ENCODE results near the gene OR2AP1. TPM values are rescaled to one million over a fixed set of nuclear protein-coding genes. Genes with fewer than 3 reads are reported as not detected.
"Not testable (repeated sequence)": the region's sequence is repeated elsewhere in the genome, so short reads cannot be mapped to it uniquely, and the experiment has no call there.

Gene OR2AP1
- total RNA-seq (2021; ENCODE audit: unreplicated experiment), result not detected
- polyA plus RNA-seq (2012; ENCODE audit: insufficient read length), result not detected
- not detected for Bru-seq, nascent RNA
- BruChase-seq, experiment 1, labeled RNA remaining after a 2-hour chase, result not detected
- BruChase-seq, experiment 2, labeled RNA remaining after a 6-hour chase, result not detected
- long read RNA-seq, result 0 reads

- in situ Hi-C loops (cut with HindIII; ENCODE audit: low pct_unique_long_range_greater_than_20kb, low sequenced_read_pairs), result no loop called here
- TF ChIP-seq REST (IDR thresholded peaks at IDR 0.05; ENCODE audit: insufficient read depth in 1 of 2, low read depth in 2 of 2, low read length in 1 of 2) (no peak), CTCF (IDR thresholded peaks at IDR 0.05) (no peak), TCF7L2 (IDR thresholded peaks at IDR 0.05; ENCODE audit: low read depth, low read length) (no peak), SIN3A (IDR thresholded peaks at IDR 0.05; ENCODE audit: borderline replicate concordance, insufficient read depth, low read depth, low read length) (no peak), POLR2AphosphoS5 (IDR thresholded peaks at IDR 0.05; ENCODE audit: low read depth, low read length) (no peak)
- H3K36me3 ChIP-seq (ENCODE audit: control insufficient read depth, insufficient read depth, low read length), result no peaks in the 10 kb centered on the region
- CTCF ChIA-PET, result no interaction called here
- BruUV-seq (replicated peaks), result no TSS peak
- no peak for ATAC-seq
- POLR2A ChIA-PET, result no interaction called here
- no peak within 1 kb of the TSS for H3K4me3 ChIP-seq (ENCODE audit: low read depth in 2 of 2, low read length in 2 of 2)
- H3K9me3 ChIP-seq (ENCODE audit: control insufficient read depth, insufficient read depth, low read depth, low read length), result no peaks in the 10 kb centered on the region
- intact Hi-C loops (cut with micrococcal nuclease; ENCODE audit: unreplicated experiment), result no loop called here
- H3K27ac ChIP-seq (ENCODE audit: low read length), result no peak within 1 kb of the TSS
- no peaks in the 10 kb centered on the region for H3K4me1 ChIP-seq (ENCODE audit: control insufficient read depth, insufficient read depth, low read length)
- DNase-seq (ENCODE audit: low read depth, low spot score), result no peak
- no peaks in the 10 kb centered on the region for H3K27me3 ChIP-seq (ENCODE audit: control insufficient read depth, insufficient read depth, low read length)
Observed at GRCh38 chr12:55572168-55572567, at the start of gene OR2AP1. OR2AP1 (plus strand) TSS chr12:55572468; CDS start chr12:55574415, 1,947 bp downstream.

GRCh38 chr12:55548235-55548634 is 24.0 kb upstream of the OR2AP1 start:
- in situ Hi-C loops (cut with HindIII; ENCODE audit: low pct_unique_long_range_greater_than_20kb, low sequenced_read_pairs); ATAC-seq; POLR2A ChIA-PET; H3K27ac ChIP-seq (ENCODE audit: low read length); H3K4me1 ChIP-seq (ENCODE audit: control insufficient read depth, insufficient read depth, low read length); H3K27me3 ChIP-seq (ENCODE audit: control insufficient read depth, insufficient read depth, low read length); DNase-seq (ENCODE audit: low read depth, low spot score); intact Hi-C loops (cut with micrococcal nuclease; ENCODE audit: unreplicated experiment); BruUV-seq (replicated peaks); H3K36me3 ChIP-seq (ENCODE audit: control insufficient read depth, insufficient read depth, low read length); H3K9me3 ChIP-seq (ENCODE audit: control insufficient read depth, insufficient read depth, low read depth, low read length); H3K4me3 ChIP-seq (ENCODE audit: low read depth in 2 of 2, low read length in 2 of 2); CTCF ChIA-PET: not testable (repeated sequence)

DNA sequence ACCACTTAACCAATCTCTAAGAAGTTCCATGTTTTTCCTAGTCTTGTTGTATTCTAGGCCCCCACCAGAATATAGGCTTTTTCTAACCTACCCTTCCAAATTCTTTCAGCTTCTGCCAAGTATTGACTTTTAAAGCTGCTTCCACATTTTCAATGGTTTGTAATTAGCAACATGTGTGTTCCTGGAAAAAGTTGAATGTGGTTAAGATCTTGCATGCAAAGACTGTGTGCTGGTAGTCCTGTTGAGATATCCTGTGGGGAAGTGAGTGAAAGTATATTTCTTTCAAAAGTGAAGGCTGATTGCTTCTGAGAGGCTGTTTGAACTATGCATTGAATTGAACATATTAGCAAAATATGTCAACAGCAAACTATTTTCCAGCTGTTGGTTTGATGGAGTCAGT is 23.5 kb upstream of the OR2AP1 start:
- Histone ChIP-seq H3K4me1 (ENCODE audit: control insufficient read depth, insufficient read depth, low read length) (no peaks in the 10 kb centered on the region), H3K9me3 (ENCODE audit: control insufficient read depth, insufficient read depth, low read depth, low read length) (no peaks in the 10 kb centered on the region), H3K27me3 (ENCODE audit: control insufficient read depth, insufficient read depth, low read length) (no peaks in the 10 kb centered on the region), H3K4me3 (ENCODE audit: low read depth in 2 of 2, low read length in 2 of 2) (no peak overlapping the region), H3K27ac (ENCODE audit: low read length) (no peak overlapping the region), H3K36me3 (ENCODE audit: control insufficient read depth, insufficient read depth, low read length) (no peaks in the 10 kb centered on the region)
- ChIA-PET POLR2A (no interaction called here), CTCF (no interaction called here)
- ATAC-seq, result no peak
- in situ Hi-C loops (cut with HindIII; ENCODE audit: low pct_unique_long_range_greater_than_20kb, low sequenced_read_pairs) (no loop called here), intact Hi-C loops (cut with micrococcal nuclease; ENCODE audit: unreplicated experiment) (no loop called here)
- DNase-seq (ENCODE audit: low read depth, low spot score), result no peak
- TF ChIP-seq SIN3A (IDR thresholded peaks at IDR 0.05; ENCODE audit: borderline replicate concordance, insufficient read depth, low read depth, low read length), result no peak
- no peak for TF ChIP-seq TCF7L2 (IDR thresholded peaks at IDR 0.05; ENCODE audit: low read depth, low read length)
- no peak for TF ChIP-seq REST (IDR thresholded peaks at IDR 0.05; ENCODE audit: insufficient read depth in 1 of 2, low read depth in 2 of 2, low read length in 1 of 2)
- no peak for TF ChIP-seq CTCF (IDR thresholded peaks at IDR 0.05)
- TF ChIP-seq POLR2AphosphoS5 (IDR thresholded peaks at IDR 0.05; ENCODE audit: low read depth, low read length), result no peak
- no TSS peak for BruUV-seq (replicated peaks)
